ENCODE measurements around the gene DRG1.

Gene DRG1

GRCh38 chr22:31443516-31443915, 44.1 kb downstream of the DRG1 start:
- no peak for TF ChIP-seq CTCF (conservative IDR thresholded peaks at IDR 0.05; ENCODE audit: low read depth, low read length)
- DNase-seq (ENCODE audit: low read depth): no peak
- no peak overlapping the region for H3K4me3 ChIP-seq (ENCODE audit: low read length)

GRCh38 chr22:31445642-31446041, 46.2 kb downstream of the DRG1 start:
- H3K4me3 ChIP-seq (ENCODE audit: low read length): no peak overlapping the region
- DNase-seq (ENCODE audit: low read depth): no peak
- no peak for TF ChIP-seq CTCF (conservative IDR thresholded peaks at IDR 0.05; ENCODE audit: low read depth, low read length)

- no peak for DNase-seq (ENCODE audit: low read depth)
- no peak for TF ChIP-seq CTCF (conservative IDR thresholded peaks at IDR 0.05; ENCODE audit: low read depth, low read length)
- H3K4me3 ChIP-seq (ENCODE audit: low read length): no peak overlapping the region
Observed at GRCh38 chr22:31446208-31446607, 46.8 kb downstream of the DRG1 start.

- H3K4me3 ChIP-seq (ENCODE audit: low read length): no peak overlapping the region
- no peak for TF ChIP-seq CTCF (conservative IDR thresholded peaks at IDR 0.05; ENCODE audit: low read depth, low read length)
- no peak for DNase-seq (ENCODE audit: low read depth)
Observed at GRCh38 chr22:31446767-31447166, 47.4 kb downstream of the DRG1 start.

- DNase-seq (ENCODE audit: low read depth): no peak
- no peak for TF ChIP-seq CTCF (conservative IDR thresholded peaks at IDR 0.05; ENCODE audit: low read depth, low read length)
- H3K4me3 ChIP-seq (ENCODE audit: low read length): no peak overlapping the region
Observed at GRCh38 chr22:31447337-31447736, 47.9 kb downstream of the DRG1 start.

GRCh38 chr22:31448382-31448781, 49.0 kb downstream of the DRG1 start:
- DNase-seq (ENCODE audit: low read depth): no peak
- no peak for TF ChIP-seq CTCF (conservative IDR thresholded peaks at IDR 0.05; ENCODE audit: low read depth, low read length)
- H3K4me3 ChIP-seq (ENCODE audit: low read length): no peak overlapping the region

- no peak overlapping the region for H3K4me3 ChIP-seq (ENCODE audit: low read length)
Observed at GRCh38 chr22:31449506-31449905, 50.1 kb downstream of the DRG1 start.

More at GRCh38 chr22:31449506-31449905, 50.1 kb downstream of the DRG1 start:
- DNase-seq (ENCODE audit: low read depth): no peak
- no peak for TF ChIP-seq CTCF (conservative IDR thresholded peaks at IDR 0.05; ENCODE audit: low read depth, low read length)
